GM18867 (cell line): ENCODE measurements around the gene NPHP4.

Experiments used
- ATAC-seq: cut with Tn5 transposase; IDR thresholded peaks from one replicate; pipeline ENCODE4 v1.9.1; 2021; ENCODE audit warnings: mild to moderate bottlenecking, moderate library complexity; ENCODE audit not compliant: unreplicated experiment

The NPHP4 gene

GRCh38 chr1:5820026-5820421 is 172.2 kb downstream of the NPHP4 start:
- no peak for ATAC-seq

- ATAC-seq: no peak
Observed at GRCh38 chr1:5819391-5820025, 172.7 kb downstream of the NPHP4 start.

- no peak for ATAC-seq
Observed at GRCh38 chr1:5818755-5819154, 173.5 kb downstream of the NPHP4 start.

- ATAC-seq: no peak
Observed at GRCh38 chr1:5815716-5816115, 176.5 kb downstream of the NPHP4 start.

- ATAC-seq: no peak
Observed at GRCh38 chr1:5815211-5815610, 177.0 kb downstream of the NPHP4 start.

- no peak for ATAC-seq
Observed at GRCh38 chr1:5814046-5814619, 178.1 kb downstream of the NPHP4 start.

- no peak for ATAC-seq
Observed at GRCh38 chr1:5813480-5813879, 178.7 kb downstream of the NPHP4 start.
